GM18526 (cell line): ENCODE measurements around the gene AGAP1.

Experiments used
- POLR2A ChIP-seq: IDR thresholded peaks from 3 replicates; pipeline ENCODE4 v1.6.1; 2011; ENCODE audit not compliant: insufficient read length; ENCODE audit errors: extremely low read depth

The AGAP1 gene

GRCh38 chr2:236163471-236164200 lies 669.8 kb downstream of the AGAP1 start:
- no peak for TF ChIP-seq POLR2A

- no peak for TF ChIP-seq POLR2A
Observed at GRCh38 chr2:236164201-236164924, 670.5 kb downstream of the AGAP1 start.

- TF ChIP-seq POLR2A, result no peak
Observed at GRCh38 chr2:236164925-236165841, 671.3 kb downstream of the AGAP1 start.

- TF ChIP-seq POLR2A, result no peak
Observed at GRCh38 chr2:236165842-236166795, 672.3 kb downstream of the AGAP1 start.

GRCh38 chr2:236166796-236167296 lies 673.0 kb downstream of the AGAP1 start:
- no peak for TF ChIP-seq POLR2A

- no peak for TF ChIP-seq POLR2A
Observed at GRCh38 chr2:236167297-236168109, 673.7 kb downstream of the AGAP1 start.

GRCh38 chr2:236168110-236169080 lies 674.6 kb downstream of the AGAP1 start, which contains the start of gene GBX2:
GBX2 (minus strand) TSS chr2:236168386; CDS start chr2:236167971, 415 bp downstream.
- no peak for TF ChIP-seq POLR2A

GRCh38 chr2:236169151-236169721 lies 675.4 kb downstream of the AGAP1 start:
- no peak for TF ChIP-seq POLR2A

GRCh38 chr2:236169741-236170589 lies 676.1 kb downstream of the AGAP1 start:
- TF ChIP-seq POLR2A, result no peak

GRCh38 chr2:236170590-236171165 lies 676.8 kb downstream of the AGAP1 start:
- TF ChIP-seq POLR2A, result no peak
